BJ (cell line): ENCODE results near the gene EXOG. TPM values are rescaled to one million over a fixed set of nuclear protein-coding genes. Genes with fewer than 3 reads are reported as not detected.

ENCODE experiments used
- CTCF ChIA-PET: fragments of 350-600 bp; formaldehyde crosslinking; extraction: SDS; loops from one replicate; lab custom pipeline; 2021; ENCODE audit warnings: antibody characterized with exemption, inconsistent platforms; lab: Yijun Ruan, JAX
- POLR2A ChIA-PET: fragments of 300-600 bp; sonication (Branson Sonifier 250); formaldehyde crosslinking; extraction: SDS; loops from one replicate; lab custom pipeline; 2021; ENCODE audit warnings: antibody characterized with exemption; lab: Charles Lee
- DNase-seq: peaks from one replicate; pipeline ENCODE4 v3.0.0-alpha.2; 2011; ENCODE audit warnings: low read depth
- H3K27me3 ChIP-seq: 2 replicates; pipeline ENCODE4 v1.6.0; 2011; ENCODE audit warnings: low read length; ENCODE audit not compliant: control insufficient read depth, insufficient read depth
- H3K36me3 ChIP-seq: 2 replicates; pipeline ENCODE4 v1.5.1; 2011; ENCODE audit warnings: low read length; ENCODE audit not compliant: control insufficient read depth, insufficient read depth
- H3K4me3 ChIP-seq: 2 replicates; pipeline ENCODE4 v1.5.1; 2011; ENCODE audit warnings: low read depth, mild to moderate bottlenecking, control low read depth, low read length
- polyA plus RNA-seq: library from polyadenylated mRNA; depleted of rRNA; stranded (reverse); fragments of >200 nt; gene quantifications from 2 replicates; pipeline ENCODE4 v1.2.3, GENCODE V29; 2011
- TF ChIP-seq, protein P1 (sequence below): IDR thresholded peaks from 2 replicates; pipeline ENCODE4 v1.5.1; 2011; ENCODE audit warnings: low read depth, mild to moderate bottlenecking, control low read depth, inconsistent platforms, low read length, moderate library complexity; ENCODE audit not compliant: insufficient read depth

Gene EXOG
- polyA plus RNA-seq, 1 experiment = 7.5 TPM

DNA sequence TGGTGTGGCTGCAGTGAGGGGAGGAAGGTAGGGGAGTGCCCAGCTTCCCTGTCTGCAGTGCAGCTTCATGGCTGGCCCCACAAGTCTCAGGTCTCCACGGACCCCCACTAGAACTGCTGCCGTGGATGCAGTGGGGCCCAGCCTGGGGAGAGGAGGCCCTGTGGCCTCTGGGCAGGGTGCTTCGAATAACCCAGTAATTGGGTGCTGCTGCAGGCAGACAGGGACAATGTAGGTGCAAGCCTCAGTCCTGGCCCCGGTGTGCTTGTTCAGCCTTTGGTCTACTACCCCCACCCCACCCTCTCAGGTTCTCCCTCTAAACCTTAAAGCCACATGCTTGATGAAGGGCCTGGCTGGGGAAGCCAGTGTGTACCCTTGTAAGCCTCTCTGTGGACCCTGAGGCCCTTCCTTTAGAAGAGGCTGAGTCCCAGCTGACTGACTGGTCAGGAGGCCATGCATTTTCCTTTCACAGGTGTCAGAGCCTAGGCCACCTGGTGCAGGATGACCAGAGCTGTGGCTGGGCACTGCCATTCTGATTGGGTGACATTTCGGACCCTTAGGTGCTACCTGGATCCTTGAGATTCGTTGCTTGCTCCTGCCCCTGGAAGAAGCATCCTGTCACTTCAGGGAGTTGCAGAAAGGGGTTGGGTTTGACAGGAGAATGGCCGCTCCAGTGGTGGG, 21.1 kb upstream of the EXOG start:
- DNase-seq = no peak
- Histone ChIP-seq H3K27me3 (no peaks in the 10 kb centered on the region), H3K36me3 (peaks cover 2% of the 10 kb centered on the region), H3K4me3 (no peak overlapping the region)
- CTCF ChIA-PET = no interaction called here
- TF ChIP-seq, protein P1, sequence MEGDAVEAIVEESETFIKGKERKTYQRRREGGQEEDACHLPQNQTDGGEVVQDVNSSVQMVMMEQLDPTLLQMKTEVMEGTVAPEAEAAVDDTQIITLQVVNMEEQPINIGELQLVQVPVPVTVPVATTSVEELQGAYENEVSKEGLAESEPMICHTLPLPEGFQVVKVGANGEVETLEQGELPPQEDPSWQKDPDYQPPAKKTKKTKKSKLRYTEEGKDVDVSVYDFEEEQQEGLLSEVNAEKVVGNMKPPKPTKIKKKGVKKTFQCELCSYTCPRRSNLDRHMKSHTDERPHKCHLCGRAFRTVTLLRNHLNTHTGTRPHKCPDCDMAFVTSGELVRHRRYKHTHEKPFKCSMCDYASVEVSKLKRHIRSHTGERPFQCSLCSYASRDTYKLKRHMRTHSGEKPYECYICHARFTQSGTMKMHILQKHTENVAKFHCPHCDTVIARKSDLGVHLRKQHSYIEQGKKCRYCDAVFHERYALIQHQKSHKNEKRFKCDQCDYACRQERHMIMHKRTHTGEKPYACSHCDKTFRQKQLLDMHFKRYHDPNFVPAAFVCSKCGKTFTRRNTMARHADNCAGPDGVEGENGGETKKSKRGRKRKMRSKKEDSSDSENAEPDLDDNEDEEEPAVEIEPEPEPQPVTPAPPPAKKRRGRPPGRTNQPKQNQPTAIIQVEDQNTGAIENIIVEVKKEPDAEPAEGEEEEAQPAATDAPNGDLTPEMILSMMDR = no peak
- POLR2A ChIA-PET = no interaction called here

DNA sequence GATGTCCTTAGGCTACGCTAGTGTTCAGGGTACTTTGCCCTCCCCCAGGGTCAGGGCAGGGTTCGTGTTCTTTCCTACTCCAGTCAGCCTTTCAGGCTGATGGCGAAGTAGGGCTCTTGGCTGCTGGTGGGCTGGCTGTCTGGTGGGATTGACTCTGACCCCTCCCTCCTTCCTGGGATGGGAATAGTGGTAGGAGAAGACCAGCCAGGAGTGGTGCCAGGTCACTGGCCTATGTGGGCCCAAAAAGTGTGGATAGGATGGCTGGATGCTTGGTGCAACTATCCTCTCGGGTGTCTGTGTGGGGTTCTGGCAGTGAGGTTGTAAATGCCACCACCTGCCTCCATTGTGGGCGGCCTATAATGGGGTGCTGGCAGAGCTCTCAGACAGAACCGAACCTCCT, 20.4 kb upstream of the EXOG start:
- TF ChIP-seq, protein P1 = no peak

DNA sequence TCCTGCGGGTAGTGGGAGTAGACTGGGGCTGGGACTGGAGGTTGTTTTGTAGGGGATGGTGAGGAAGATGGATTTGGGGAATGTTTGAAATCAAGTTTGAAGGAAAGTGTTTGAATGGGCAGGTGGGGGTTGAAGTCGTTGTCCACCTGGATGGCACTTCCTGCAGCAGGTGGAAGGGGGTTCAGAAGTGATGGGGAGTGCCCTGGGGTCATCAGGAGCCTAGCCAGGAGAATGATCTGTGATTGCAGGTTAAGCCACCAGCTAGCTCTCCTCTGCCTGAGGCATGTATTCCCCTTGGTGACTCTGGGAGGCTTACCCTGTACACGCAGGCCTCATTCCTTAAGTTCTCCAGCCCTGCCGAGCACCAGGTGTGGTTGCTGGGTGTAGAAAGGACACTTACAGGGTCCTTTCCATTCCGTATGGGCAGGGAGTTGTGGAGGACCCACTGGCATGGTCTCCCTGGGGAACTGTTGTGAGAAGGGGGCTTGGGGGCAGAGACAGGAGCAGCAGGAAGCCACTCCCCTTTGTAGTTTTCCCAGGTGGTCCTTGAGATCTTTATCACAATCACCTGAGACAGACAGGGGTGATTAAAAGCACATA, 19.9 kb upstream of the EXOG start:
- ChIA-PET POLR2A (no interaction called here), CTCF (interaction anchor here (1.3 kb wide), 1 partner anchor 130 kb away, joined by 7 read pairs; the partner anchor contains the start of gene XYLB)
- no peak for DNase-seq
- Histone ChIP-seq H3K4me3 (no peak overlapping the region), H3K36me3 (peaks cover 4% of the 10 kb centered on the region), H3K27me3 (no peaks in the 10 kb centered on the region)
- TF ChIP-seq, protein P1 = no peak

More for the DNA sequence above, 20.4 kb upstream of the EXOG start:
- no peaks in the 10 kb centered on the region for H3K27me3 ChIP-seq
- no peak overlapping the region for H3K4me3 ChIP-seq
- CTCF ChIA-PET = no interaction called here
- POLR2A ChIA-PET = no interaction called here
- DNase-seq = no peak
- peaks cover 2% of the 10 kb centered on the region for H3K36me3 ChIP-seq

DNA sequence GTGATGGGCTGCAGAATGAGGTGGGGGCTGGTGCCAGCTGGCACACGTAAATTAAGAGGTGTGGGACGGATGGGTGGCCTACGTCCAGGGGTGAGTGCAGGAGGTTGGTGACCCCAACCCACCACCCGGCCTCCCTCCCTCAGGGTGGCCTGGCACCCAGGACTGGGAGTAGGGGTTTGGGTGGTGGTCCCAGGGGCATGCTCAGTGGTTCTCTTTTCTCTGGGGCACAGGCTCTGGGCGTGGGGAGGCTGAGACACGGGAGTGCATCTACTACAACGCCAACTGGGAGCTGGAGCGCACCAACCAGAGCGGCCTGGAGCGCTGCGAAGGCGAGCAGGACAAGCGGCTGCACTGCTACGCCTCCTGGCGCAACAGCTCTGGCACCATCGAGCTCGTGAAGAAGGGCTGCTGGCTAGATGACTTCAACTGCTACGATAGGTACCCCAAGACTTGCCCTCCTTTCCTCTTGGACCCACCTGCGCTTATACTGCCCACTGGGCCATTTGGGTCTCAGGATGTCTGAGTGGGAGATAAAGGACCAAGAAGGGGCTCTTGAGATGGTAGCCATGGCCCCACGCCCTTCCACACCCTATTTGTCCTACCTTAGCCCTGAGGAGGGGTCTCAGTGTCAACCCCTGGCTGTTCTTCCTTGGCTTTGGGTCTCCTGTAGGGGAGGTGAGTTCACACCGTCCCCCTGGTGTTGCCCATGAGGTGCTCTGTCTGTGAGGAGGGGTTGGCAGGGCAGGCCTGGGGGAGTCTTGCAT, 18.9 kb upstream of the EXOG start:
- H3K36me3 ChIP-seq = peaks cover 10% of the 10 kb centered on the region
- TF ChIP-seq, protein P1 = no peak
- ChIA-PET CTCF (interaction anchor here (0.9 to 1.3 kb wide), 2 partner anchors 19 to 131 kb away, joined by 3 to 7 read pairs; partner anchors contain the start of genes EXOG and XYLB), POLR2A (no interaction called here)
- DNase-seq = no peak
- H3K4me3 ChIP-seq = no peak overlapping the region
- H3K27me3 ChIP-seq = no peaks in the 10 kb centered on the region
